GM19467 (cell line): ENCODE results near the gene TSPAN6.

ENCODE experiments used
- ATAC-seq: cut with Tn5 transposase; IDR thresholded peaks from one replicate; pipeline ENCODE4 v1.9.1; 2021; ENCODE audit warnings: mild to moderate bottlenecking, moderate library complexity; ENCODE audit not compliant: unreplicated experiment

TSPAN6 gene

DNA sequence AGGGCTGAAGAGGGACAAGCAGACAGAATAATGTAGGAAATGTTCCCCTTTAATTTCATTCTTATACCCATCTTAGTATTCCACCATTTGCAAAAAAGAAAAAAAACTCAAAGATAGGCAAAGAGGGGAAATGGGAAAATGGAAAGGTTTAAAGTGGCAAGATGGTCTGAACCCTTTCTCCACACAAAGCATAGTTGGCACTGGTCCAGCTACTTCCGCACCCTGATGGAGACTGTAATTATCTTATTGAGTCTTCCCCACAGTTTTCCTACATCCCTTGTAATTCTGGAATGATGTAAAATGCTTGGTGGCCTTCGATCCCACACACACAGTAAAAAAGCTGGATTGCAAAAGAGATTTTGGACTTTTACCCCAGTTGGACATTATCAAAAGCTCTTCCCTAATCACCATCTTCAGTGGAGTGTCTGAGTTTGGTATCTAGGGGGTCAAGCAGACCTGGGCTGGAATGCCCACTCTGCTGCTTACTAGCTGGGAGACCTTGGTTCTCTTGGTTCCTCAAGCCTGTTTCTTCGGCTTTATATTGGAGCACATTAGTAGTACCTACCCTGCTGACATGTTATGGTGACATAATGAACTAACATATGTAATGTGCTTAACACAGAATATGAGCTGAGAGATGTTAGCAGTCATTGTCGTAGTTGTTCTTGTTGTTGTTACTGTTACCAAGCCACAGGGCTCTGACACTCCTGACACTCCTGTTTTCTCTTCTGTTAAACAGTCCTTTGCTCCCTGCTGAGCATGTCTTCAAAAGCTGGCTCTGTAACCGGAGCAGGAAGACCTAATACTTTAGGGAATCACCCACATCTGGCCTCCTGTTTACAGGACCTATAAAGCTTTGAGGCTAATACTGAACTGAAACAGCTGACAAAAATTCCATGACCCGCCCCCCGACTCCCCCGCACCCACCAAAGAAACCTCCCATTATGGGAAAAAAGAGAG is 12.1 kb upstream of the TSPAN6 start:
- ATAC-seq, result no peak

DNA sequence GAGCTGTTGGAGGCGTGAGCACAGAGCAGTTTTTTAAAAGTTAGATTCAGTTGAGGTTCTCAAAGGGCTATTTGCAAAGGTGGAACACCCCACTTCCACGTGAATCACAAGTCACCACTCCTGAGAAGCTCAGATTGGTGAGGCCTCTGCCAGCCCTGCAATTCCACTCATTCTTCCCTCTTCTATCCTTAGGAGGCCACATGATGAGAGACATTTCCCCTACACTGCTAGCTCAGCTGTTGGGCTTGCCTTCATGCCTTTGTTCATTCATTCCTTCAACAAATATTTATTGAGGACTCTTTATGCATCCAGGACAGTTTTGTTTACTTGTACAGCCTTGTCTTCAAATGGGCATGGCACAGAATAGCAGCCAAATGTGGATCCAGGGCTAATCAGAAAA is 11.1 kb upstream of the TSPAN6 start:
- ATAC-seq, result no peak

DNA sequence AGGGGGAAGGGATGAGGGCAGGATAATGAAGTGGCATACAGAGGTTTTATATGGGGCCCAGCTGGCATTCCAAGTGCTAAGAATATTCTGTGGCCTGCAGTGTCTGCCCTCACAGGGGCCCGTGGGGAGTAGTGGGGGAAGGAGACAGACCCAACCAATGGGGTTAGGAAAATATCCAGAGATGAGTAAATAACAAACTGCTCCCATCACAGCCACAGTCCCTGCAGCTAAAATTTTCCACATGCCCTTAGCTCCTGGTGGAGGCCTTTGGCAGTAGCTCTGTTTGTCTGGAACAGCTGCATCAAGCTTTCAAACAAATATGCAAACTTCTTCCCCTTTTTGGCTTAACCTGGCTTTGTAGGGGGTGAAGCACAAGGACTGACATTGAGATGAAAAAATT is 10.5 kb upstream of the TSPAN6 start:
- no peak for ATAC-seq

DNA sequence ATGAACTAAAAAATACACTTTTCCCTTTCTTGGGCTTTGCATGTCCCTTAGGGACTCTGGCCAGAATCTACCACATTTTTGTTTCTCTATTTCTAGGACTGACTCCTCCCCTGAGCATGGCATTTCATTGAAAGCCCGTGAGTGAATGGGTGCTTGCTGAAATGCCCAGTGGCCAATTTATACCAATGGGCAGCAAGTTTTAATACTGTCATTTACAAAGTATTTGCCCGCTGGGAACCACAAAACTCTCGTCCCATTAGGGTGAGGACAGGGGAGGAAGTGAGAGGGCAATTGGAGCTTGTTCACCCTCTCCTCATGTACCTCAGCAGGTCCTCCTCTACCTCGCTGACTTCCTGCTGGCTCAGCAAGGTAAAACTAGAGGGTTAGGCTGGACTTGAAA is 8.5 kb upstream of the TSPAN6 start:
- ATAC-seq, result no peak

DNA sequence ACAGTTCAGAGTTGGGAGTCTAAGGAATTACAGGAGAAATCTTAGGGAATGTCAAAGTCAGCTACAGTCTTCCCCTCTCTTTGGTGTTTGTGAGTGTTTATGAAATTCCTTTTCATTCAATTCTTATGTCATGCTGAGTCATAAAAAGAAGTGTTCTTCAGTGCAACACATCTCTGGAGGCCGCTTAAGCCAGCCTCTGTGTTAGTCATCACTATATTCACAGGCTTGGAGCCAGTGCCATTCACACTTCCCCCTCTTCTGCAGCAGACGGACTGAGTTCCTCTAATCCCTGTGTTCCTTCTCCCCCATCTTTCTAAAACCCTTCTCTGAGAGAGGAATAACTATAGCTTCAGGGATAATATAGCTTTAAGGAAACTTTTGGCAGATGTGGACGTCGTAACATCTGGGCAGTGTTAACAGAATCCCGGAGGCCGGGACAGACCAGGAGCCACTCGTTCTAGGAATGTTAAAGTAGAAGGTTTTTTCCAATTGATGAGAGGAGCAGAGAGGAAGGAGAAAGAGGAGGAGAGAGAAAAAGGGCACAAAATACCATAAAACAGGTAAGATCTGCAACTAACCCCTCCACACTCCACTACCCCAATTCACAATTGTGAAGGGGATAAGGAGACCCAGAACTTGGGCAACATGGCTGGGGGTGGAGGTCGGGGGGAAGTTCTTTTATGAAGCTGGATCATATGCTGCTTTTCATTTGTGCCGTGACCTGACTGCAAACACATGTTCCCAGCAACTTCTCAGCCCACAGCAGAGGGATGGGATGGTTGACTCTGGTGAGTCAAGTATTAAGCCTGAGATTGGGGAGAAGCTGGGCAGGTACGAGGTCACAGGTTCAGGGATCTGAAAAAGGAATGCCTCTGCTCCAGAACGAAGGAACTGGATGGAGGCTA is 7.6 kb upstream of the TSPAN6 start, which contains the start of gene SRPX2:
Gene SRPX2 (plus strand): TSS at position 244 of the 905 bp plus-strand sequence. CDS start 2,124 bp downstream, outside the sequence.
- ATAC-seq, result no peak

DNA sequence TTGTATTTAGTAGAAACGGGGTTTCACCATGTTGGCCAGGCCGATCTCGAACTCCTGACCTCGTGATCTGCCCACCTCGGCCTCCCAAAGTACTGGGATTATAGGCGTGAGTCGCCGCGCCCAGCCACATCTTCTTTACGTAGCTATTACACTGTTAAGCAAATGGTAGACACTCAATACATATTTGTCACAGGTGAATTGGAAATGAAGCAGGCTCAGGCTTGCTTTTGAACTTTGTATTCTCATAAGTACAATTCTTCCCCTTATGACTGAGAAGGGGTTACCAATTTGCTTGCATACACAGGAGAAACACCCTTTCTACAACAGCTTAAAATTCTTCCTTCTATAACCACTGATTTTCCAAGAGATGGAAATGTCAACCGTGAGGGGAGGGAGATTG is 6.6 kb upstream of the TSPAN6 start:
- ATAC-seq, result no peak

DNA sequence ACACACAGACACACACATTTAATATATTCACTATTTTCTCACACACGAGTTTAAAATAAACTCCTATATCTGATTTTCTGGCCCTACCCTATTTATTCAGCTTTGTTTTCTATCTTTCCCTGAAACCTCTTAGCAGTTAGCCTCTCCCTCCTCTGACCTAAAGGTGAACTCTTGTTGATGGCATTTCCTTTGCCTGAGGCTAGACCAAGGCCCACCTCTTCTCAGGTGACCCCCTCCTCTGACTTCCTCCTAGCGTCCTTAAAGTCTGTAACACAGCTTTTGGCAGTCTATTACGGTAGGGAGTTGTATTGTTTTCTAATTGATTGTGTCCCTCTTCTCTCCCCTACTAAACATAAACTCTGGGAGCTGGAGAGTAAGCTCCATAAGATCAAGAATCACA is 5.7 kb upstream of the TSPAN6 start:
- no peak for ATAC-seq

DNA sequence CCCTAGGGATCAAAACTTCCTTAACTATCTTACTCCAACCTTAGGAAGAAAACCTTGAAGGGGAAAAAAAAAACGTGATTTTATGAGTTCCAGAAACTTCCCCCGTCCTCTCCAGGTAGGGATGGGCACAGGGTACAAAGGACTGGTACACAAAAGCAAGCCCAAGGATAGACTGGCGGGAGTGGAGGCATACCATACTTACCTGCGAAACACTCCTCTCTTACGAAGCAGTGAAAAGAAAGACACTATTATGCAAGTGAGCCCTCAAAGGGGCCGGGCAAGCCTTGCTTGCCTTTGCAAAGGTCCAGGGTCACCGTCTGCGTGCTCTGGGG is 651 bp downstream of the TSPAN6 start:
- ATAC-seq, result no peak

DNA sequence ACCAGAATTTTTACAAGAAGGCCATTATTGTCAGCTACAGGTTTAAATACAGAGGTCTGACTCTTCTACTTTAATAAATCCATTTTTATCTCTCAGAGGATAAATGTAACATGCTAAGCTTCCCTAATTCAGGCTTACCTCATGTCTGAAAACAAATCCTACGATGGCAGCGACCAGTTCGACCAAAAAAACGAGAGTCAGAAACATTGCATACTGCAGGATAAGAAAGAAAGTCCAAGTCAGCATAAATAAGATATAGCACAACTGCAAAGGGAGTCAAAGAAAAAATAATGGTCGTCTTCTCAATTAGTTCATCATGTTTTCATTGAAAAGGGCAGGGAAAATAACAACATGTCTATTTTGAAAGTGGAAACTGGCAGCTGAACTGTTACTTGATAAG is 1.6 kb downstream of the TSPAN6 start:
- no peak for ATAC-seq

DNA sequence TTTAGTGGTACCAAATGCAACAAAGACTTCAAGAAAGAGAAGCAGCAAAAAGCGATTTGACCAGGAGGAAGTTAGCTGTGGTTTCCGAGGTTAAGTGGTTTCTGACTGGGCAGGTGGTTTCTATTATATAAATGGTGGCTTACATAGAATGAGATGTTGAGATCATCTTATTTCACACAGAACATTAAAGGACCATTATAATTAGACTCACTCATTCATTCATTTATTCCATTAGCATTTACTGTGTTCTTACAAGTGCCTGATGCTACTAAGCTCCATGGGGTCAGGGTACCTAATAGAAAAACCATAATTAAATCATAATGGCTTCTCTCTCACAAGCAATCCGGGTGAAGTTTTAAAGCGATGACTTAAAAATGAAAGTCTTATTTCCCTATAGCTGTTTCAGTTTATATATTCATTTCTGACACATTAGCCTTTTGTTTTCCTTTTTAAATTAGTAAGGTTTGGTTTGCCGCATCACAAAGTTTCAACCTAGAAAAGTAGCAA is 10.6 kb downstream of the TSPAN6 start:
- peak; percentile 93 for ATAC-seq

DNA sequence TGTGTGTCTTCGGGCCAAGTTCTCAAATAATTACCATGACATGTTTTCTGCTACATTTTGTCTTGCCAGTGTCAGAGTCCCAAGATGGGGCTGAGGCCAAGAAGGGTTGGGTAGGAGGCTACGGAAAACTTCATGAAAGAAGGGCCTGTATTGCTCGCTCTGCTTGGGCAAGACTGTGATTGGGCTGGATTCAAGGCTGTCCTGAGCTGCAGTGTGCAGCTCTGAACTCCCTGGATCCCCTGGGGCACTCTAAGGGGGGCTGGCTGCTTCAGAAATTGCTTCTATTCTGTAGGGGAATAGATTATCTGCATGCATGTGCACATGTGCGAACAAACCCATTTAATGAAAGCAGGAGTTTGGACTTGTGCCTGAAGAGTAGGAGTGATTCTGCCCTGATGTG is 13.6 kb downstream of the TSPAN6 start:
- ATAC-seq, result no peak

DNA sequence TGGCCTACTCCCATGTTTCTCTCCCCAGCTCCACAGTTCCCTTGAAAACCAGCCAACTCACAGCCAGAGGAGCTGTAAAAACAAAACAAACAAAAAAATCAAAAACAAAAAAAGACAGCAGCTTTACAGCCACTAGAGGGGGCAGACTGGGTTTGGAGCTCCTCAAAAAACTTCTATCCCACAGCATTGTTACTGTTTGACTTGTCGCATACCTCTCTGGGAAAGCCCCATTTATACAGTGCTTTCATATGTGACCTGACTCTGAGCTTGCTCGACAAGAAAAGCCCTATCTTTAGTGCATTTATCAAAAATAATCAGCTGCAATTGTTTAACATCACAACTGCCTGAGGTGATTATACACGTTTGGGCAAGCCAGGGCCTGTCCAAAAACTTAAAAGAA is 21.6 kb downstream of the TSPAN6 start:
- peak; percentile 98 for ATAC-seq

DNA sequence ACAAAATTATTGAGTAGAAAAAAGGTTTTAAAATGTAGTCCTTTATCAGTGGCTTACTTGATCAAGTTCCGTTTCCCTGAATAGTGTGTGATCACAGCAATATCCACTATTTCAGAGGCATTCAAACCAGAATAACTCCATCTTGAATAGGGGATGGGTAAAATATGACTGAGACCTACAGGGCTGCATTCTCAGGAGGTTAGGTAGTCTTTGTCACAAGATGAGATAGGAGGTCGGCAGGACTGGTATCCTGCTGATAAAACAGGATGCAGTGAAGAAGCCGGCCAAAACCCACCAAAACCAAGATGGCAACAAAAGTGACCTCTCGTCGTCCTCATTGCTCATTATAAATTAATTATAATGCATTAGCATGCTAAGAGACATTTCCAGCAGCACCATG is 24.7 kb downstream of the TSPAN6 start:
- no peak for ATAC-seq

DNA sequence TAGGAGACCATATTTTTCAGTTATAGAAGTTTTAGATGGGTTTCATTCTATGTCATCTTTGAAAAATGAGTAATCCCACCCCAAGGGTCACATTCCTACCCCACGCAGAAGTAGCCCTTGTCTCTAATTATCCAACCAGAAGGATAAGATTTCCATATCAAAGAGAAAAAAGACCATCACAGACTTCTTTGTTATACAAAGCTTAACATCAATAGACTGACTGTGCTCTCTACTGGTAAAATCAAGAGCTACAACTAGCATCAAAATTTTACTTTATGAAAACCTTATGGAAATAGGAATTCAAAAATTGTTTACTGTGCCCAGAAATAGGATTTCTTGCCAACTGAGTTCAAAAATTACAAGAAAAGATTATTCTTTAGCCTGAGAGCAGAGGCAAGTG is 27.0 kb downstream of the TSPAN6 start:
- no peak for ATAC-seq

DNA sequence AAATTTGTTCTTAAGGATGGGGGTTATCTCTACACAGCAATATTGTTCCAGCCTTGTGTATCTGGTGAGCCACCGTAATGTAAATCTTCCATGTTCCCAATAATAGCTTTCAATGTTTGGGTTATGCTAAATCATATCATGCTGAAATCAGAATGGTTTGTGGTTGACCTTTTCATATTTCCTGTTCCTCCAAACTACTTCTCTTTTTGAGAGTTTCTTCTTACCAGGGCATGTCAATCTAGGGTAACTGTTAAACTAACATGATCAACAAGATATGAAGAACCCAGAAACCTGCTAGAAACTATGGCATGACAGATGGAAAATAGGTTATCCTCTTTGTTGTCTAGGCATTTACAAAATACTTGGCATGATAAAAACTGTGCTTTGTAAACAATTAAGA is 29.9 kb downstream of the TSPAN6 start:
- ATAC-seq, result no peak

DNA sequence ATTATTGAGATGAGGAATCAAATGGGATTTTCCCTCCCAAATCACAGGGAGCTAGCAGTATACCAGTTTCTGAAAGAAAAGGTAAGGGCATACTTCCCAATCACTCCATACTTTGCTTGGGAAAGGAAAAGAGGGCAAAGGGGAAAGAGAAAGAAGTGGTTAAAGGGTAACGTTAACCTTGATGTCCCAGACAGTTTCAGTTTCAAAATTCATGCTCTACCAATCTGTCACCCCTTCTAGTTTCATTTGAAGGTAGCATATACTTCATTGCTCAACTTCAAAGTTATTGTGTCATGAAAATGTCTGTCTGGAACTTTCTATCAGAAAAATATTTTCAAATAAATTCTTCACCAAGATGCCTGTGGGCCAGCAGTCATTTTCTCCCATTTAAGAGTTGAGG is 35.8 kb downstream of the TSPAN6 start:
- peak; percentile 76 for ATAC-seq

DNA sequence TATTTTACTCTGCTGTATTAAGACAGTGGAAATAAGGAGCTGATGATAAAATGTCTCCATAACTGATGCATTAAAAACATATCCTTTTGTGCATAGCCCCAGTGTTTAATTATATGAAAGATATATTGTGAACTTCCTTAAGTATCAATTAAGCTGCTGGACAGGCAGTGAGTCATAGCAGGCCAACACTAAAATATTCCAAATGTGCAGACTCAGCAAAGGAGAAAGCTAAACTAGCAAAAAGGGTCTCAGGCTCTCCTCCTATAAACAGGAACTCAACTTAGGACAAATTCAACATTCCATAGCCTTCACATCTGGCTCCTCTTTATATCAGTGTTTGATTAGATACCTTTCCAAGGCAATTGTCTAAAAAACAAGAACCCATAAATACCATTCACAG is 36.3 kb downstream of the TSPAN6 start:
- no peak for ATAC-seq

DNA sequence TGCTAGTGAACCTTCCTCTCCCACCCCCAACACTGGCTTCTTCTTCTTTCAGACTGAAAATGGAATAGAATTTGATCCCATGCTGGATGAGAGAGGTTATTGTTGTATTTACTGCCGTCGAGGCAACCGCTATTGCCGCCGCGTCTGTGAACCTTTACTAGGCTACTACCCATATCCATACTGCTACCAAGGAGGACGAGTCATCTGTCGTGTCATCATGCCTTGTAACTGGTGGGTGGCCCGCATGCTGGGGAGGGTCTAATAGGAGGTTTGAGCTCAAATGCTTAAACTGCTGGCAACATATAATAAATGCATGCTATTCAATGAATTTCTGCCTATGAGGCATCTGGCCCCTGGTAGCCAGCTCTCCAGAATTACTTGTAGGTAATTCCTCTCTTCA is 37.1 kb downstream of the TSPAN6 start:
- ATAC-seq, result no peak

DNA sequence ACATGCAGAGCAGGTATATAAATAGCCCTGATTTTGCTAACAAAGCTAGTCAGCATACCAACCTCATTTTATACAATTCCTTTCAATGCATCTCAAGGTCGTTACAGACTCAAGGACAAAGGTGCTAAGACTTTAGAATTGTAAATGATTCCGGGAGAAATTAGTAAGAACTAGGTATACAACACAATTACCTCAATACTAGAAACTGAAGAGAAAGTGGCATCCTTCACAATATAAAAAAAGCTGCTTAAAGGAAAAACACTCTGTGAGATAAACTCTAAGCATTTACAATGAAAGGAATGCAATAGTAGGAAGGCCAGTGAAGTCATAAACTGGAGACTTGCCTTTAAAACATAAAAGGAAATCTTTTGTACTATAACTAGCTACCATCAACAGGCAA is 40.0 kb downstream of the TSPAN6 start:
- ATAC-seq, result no peak

DNA sequence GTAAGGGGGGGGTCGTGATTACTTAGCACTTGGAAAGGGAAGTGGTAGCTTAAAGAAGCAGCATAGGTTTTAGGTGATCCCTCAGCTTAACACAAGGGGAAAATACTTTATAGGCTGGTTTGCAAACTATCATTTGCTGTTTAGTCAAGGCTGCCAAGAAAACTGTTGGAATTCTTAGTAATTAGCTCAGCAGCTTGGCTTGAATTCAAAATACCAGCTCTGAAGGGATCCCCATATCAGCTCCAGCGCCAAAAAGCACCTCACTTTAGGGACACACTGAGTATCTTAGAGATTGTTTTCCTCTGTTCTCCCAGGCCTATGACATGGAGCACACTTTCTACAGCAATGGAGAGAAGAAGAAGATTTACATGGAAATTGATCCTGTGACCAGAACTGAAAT is 43.0 kb downstream of the TSPAN6 start:
- no peak for ATAC-seq

DNA sequence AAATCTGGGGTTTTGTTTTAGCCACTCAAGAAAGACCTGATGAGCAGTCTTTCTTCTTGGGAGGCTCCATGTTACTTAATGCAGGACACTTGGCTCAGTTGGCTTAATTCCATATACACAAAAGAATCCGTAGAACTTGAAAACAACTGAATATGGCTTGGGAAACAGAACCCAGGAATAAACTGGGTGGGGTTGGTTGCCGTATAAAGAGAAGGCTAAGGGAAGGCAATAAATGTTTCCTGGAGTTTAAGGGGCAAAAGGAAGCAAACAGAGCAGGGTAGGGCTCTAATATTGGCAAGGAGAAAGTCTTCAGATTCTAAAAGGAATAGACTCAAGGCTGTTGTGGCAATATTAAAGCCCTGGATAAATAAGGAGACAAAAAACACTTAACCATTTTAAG is 43.5 kb downstream of the TSPAN6 start:
- no peak for ATAC-seq
